GM18520 (cell line): ENCODE results near the gene CA14.
"Not testable (repeated sequence)": the region's sequence is repeated elsewhere in the genome, so short reads cannot be mapped to it uniquely, and the experiment has no call there.

Experiments
- ATAC-seq: cut with Tn5 transposase; IDR thresholded peaks from one replicate; pipeline ENCODE4 v1.9.1; 2021; ENCODE audit not compliant: unreplicated experiment

Gene CA14

DNA sequence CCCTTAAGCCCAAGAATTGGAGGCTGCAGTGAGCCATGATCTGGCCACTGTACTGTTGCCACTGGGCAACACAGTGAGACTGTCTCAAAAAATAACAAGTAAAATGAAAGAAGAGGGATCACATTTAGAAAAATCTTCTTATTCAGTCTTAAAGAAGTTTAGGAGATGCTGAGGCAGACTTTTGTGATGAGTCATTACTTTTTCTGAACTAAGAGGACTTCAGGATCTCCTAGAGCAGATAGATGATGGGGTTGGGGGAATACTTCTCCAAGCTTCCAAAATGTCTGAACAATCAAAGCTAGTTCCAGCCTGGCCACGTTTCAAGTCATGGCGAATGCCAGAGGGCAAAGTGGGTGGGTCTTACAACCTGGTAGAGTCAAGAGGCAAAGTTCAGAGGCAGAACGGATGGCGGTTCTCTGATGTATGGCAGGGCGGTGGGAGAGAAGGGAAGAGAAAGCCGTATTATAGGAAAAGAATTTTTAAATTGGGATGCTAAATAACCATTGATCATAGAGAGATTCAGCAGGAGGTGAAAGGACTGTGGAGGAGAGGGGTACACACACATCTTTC lies 22.6 kb downstream of the CA14 start:
- ATAC-seq: no peak

DNA sequence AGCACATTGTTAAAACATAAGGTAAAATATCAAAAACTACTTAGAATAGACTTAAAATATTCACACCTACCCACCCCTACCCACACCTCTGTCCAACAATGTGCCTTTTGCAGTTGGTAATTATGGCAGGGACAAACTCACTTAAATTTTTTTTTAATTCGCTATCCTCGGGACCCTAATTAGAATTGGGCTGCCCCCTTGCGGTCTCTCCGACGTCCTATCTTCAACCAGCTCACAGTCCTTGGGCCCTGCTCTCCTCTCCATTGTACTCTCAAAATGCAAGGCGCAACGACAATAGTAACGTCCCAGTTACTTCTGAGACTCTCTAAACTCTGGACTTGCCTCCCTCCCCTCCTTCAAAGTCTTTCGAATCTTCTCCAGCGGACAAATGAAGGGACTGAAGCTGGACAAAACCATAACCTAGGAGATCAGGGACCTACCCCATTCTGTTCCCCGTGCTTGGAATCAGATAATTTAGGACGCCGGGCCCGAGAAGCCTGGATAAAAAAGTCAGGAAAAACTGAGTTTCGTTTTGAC lies 23.7 kb downstream of the CA14 start:
- no peak for ATAC-seq

DNA sequence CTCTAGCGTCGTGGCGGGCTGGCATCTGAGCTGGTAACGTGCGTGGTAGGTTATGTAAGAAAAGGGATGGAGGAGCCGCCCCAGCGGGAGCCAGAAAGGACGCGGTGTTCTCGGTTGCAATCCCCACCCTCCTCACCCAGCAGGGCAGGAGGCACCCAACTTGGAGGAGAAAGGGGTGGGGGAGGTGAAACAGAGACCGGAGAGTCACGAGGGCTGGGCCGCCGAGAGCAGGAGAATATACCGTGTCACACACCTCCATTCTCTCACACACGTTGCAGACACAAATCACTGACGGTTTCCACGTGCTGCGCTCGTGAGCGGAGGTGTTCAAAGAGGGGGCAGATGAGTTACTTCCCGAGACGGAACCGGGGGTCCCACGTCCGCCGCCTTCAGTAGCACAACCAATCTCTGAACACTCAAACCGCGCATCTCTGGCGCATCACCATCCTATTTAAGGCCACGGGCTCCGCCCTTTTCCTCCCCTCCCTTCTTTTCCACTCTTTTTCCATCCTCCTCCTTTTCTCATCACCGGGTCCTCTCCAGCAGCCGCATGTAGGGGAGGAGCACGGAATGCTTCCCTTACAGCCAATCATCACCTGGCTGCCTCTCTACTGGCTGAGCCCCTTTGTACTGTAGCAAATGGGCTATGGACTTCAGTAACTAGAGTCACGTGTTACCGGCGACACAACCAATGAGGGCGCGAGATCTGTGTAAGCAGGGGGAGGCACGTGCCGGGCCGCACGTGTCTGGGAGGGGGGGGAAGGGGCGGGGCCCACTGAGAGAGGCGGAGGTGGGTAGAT lies 24.4 kb downstream of the CA14 start, which contains the start of gene CIART:
Gene CIART (plus strand): TSS at position 797 of the 800 bp plus-strand sequence. CDS start 714 bp downstream, outside the sequence.
- ATAC-seq: peak; percentile 66

DNA sequence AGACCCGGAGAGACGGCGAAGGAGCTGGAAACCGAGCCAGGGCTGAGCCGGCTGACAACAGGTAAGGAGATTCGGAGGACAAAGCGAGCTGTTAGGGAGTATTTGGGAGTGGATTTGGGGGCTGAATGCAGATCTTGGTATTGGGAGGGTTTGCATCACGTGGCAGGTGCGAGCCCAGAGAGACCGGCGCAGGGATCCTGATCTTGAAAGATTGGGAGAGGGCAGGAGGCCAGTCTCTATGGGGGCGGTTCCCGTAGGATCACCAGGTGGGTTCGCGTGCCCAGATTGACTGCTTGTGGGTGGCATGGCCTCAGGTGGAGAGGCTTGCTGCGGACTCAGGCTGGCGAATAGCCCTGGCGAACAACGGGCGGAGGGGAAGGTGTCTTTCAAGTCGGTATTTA lies 25.0 kb downstream of the CA14 start:
- ATAC-seq: no peak

DNA sequence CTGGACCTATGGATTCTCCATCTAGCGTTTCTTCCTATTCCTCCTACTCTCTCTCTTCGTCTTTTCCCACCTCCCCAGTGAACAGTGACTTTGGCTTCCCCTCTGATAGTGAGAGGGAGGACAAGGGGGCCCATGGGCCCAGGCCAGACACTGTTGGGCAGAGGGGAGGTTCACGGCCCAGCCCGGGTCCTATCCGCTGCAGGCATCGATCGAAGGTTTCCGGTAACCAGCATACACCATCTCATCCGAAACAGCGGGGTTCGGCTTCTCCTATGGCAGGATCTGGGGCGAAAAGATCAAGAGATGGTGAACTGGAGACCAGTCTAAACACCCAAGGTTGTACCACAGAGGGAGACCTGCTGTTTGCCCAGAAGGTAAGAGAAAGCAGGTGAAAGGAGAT lies 25.7 kb downstream of the CA14 start:
- no peak for ATAC-seq

DNA sequence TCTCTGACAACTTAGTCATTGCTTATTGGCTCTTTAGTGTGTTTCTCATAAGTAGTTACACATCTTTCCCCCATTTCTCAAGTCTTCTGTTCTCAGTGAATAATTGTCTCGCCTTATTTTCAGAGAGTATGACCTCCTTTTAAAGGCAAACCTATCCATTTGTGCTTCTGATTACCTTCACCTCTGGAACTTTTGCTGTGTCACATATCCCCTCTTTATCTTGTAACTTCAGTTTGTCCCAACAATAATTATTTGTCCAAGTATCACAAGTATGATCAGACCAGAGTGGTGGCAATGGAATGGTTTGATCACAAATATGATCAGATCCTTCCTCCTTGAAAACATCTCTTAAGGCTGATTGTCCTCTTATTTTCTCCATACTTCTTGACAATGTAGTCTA lies 30.8 kb downstream of the CA14 start:
- no peak for ATAC-seq

DNA sequence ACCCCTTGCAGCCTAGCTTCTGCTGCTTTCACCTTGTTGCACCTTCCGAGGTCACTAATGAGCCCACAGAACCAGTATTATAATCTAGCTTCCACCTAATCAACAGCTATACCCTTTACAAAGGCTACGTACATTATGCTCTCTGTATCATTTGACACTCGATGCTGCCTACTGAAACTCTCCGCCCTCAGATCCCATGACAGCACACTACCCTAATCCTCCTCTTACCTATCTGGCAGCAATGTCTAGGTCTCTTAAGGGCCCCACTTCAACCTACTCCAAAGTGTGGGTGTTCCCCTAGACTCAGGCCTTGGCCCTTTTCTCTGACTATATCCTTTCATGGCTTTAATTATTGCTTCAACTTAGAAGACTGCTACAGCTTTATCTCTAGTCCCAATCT lies 31.2 kb downstream of the CA14 start:
- ATAC-seq: no peak

DNA sequence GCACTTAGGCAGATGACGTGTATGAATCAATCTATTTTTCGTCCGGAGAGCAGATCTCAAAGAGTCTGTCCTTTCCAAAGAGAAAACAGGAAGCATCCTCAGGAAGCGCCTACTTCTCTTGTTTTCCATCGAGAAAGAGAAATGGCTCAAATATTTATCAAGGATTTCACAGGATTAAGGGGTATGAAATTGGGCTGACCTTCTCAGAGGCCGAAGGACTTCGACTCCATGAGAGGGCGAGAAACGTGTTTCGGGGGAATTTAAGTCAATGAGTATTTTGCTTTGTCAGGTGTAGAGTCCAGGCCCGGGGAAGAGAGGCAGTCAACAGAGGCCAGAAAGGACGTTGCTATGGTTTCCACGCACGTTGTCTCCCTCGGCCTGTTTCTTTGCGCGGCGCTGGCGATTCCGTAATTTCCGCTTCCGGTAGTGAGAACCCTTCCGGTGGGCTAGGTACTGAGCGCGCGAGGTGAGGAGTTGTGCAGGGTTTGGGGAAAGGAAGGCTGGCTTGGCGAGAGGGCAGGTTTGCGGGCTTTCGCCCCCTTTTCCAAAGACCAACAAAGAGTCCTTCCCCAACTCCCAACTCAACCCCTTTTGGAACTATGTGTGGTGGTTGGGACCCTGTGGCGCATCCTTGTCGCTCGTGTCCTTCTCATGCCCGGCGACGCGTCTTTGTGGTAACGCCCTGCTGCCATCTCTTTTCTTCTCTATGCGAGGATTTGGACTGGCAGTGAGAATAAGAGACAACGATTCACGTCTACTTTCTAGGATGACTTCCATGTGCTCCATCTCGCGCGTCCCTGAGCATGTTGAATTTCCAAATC lies 36.1 kb downstream of the CA14 start, which contains the start of gene MRPS21:
Gene MRPS21 (plus strand): TSS at position 429 of the 821 bp plus-strand sequence. CDS start 506 bp downstream, outside the sequence.
- peak; percentile 80 for ATAC-seq

DNA sequence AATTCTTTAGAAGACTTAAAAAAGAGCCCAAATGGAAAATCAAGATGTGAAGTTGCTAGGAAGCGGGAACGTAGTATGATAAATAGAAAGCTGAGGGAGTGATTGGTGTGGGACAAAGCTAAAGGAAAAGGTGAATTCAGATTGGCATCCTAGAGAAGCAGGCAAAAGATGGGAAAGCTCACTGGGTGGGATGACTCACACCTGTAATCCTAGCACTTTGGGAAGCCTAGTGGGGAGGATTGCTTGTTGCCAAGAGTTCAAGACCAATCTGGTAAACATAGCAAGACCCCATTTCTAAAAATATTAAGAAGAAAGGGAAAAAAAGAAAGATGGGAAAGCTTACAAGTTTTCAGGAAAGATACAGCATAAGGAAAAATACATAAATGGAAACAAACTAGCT lies 37.9 kb downstream of the CA14 start:
- ATAC-seq: no peak

DNA sequence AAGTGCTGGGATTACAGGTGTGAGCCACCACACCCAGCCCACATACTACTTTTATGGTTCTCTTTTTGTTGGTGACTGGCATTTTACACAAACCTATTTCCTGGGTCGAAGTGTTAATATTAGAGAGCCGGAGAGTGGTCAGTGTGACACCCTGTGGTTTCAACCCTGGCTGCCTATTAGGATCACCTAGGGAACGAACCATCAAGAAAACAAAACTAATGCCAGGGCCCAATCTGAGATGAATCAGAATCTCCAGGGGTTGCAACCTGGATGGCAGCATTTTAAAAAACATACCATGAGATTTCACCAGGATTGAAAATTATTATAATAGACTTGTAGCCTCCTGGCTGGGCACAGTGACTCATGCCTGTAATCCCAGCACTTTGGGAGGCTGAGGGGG lies 42.1 kb downstream of the CA14 start:
- ATAC-seq: no peak

DNA sequence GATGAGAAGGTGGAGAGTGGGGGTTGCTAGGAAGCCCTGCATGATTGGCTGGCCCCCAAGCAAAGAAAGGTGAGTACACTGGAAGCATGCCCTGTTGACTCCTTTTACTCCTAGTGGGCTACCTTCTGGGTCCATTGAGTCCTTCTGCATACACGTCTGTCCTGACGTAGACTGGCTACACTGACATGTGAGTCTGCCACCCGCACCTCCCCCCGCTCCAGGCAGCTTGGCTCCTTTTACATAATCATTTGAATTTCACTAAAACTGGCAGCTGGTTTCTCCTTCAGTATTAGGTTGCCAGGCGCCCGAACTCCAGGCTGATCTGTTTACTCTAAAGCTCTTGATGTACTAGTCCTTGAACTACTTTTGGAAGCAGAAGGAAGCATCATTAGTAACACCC lies 44.8 kb downstream of the CA14 start:
- no peak for ATAC-seq

DNA sequence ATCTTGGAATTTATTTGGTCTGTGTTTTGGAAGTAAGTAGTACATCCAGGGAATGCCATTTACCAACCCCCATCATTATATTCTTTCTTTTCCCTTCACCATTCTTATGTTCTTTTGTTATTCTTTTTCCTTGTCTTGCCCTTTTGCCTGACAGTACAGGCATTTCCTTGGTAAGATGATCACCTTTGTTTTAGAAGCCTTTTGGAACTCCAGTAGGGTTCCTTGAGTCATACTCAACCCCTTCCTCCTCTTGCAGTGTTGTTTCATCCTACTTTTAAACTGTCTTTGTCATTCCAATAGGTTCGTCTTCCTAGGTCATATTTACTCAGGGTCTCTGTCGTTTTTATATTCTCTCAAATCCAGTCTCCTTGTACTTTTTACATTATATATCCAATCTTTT lies 45.3 kb downstream of the CA14 start:
- no peak for ATAC-seq

DNA sequence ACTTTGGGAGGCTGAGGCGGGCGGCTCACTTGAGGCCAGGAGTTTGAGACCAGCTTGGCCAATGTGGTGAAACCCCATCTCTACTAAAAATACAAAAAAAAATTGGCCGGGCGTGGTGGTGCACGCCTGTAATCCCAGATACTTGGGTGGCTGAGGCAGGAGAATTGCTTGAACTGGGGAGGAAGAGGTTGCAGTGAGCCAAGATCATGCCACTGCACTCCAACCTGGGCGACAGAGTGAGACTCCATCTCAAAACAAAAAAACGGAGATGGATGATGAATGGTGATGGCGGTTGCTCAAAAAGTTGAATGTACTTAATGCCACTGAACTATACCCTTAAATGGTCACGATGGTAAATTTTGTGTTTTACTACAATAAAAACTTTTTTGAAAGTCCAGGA lies 51.0 kb downstream of the CA14 start:
- ATAC-seq: not testable (repeated sequence)

DNA sequence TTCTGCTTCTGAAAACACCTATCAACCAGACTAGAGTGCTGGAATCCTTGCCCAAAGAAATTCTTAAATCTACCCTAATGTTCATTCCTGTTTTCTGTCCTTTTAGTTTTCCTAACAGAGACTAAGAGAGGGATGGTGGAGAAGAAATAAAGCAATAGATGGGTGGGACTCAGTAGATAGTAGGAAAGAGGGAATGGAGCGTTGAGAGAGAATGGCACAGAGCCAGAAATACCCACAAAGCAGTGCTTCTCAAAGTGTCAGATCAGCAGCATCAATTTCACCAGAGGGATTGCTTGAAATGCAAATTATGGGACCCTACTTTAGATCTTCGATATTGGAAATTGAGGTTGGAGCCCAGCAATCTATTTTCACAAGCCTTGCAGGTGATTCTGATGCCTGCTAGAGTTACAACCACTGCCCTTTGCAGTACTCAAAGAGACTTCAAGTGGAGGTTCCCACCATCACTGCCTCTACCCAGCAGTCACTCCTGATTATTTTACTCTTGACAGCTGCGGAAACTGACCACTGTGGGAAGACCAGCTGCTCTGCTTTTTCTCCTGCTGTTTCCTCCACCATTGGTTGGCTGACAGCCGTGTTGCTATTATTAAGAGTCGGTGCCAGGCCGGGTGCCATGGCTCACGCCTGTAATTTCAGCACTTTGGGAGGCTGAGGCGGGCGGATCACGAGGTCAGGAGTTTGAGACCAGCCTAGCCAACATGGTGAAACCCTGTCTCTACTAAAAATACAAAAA lies 52.4 kb downstream of the CA14 start:
- no peak for ATAC-seq

DNA sequence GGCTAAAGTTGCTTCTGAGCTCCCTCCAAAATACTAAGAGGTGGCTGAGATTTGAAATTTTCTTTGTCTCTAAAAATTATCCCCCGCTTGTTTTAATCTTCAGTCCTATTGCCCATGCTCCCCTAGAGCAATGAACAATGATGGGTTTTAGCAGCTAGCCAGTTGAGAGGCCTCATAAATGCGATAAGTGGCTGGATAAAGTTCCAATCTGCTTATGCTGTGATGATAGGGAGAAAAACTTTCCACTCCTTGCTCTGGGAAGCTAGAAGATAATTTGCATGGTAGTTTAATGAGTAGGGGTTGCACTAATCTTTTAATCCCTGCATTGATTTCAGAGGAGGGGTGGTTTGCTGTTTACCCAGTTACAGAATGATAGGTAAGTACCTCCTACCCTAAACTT lies 54.2 kb downstream of the CA14 start:
- no peak for ATAC-seq
